HG03342 (cell line): ENCODE results near the gene FILIP1L.
"Not testable (repeated sequence)": the region's sequence is repeated elsewhere in the genome, so short reads cannot be mapped to it uniquely, and the experiment has no call there.

Source experiments
- ATAC-seq: cut with Tn5 transposase; IDR thresholded peaks from one replicate; pipeline ENCODE4 v1.9.1; 2021; ENCODE audit warnings: mild to moderate bottlenecking, moderate library complexity; ENCODE audit not compliant: unreplicated experiment

The FILIP1L gene

DNA sequence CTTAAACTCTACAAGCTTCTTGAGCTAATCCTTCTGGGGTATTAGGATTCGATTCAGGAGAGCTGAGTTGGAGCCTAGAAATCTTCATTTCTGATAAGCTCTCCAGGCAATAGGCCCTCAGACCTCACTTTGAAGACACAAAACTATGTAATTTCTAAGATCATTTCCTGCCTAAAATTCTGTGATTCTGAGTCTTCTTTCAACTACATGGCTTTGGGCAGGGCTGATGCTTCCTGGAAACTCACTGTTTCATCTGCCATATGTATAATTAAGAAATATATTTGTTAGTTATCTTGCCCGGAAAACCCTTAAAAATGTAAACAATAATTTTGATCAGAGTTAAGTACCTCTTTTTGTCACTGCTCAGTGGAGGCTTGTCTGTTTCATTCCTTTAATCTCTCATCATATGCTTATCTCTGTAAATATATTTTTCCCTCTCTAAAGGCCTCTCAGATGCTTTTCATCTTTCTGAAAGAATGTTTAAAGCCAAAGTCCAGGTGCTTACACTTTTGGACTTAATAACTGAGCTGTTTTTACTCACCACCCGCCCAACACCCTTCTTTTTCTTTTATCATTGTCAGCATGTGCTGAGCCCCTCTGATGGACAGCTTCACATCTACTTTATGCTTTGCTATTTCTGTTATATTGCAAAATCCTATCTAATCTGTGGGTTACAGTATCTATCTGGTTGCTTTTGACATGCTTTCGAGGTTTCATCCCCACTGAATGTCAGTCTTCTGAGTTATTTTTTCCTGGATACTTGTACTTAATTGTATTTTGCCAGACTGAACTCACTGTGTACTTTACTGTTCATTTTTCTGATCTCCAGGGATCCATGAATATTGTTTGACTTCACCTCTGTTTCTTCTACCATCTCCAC lies 38.2 kb downstream of the FILIP1L start:
- ATAC-seq, result no peak

DNA sequence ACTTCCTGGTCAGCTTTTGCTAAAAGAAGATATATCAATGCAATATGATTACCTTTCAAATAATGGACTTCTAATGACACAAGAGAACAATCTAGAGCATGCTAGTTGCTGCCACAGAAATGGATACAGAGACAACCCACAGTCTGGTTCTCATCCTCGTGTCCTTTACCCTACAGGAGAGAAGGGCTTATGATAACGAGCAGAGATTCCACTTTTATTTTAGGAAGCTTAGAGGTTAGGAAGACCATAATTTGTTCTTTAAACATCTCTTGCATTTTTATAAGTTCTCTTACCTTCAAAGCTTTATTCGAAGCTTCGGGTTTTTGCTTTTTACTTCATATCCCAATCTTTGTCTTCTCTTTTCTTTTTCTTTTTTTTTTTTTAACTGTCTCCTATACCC lies 39.1 kb downstream of the FILIP1L start:
- ATAC-seq, result no peak

DNA sequence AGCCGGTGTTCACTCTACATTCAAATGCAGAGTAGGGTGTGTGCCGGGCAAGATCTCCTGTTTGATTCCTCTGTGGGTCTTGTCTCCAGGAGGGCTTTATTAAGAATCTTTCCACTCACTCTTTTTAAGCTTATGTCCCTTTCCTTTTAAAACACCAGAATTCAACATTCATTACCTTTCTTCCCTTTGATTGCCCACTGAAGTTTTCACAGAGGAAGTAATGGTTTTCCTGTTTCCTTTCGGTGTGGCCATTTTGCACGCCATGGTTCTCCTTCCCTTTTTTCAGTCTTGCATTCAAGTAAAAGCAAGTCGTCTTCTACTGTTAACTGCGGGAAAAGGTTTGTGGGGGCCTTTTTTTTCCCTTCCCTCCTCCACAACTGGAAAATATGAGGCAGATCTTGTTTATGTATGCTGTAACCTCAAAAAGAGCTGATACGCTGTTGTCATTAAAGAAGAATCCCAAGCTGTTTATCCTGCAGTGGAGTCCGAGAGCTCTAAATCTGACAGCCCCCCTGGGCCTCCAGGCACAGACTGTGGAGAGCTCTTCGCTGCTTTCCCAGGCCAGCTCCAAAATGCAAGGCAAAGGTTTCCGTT lies 40.5 kb downstream of the FILIP1L start:
- peak; percentile 38 for ATAC-seq

DNA sequence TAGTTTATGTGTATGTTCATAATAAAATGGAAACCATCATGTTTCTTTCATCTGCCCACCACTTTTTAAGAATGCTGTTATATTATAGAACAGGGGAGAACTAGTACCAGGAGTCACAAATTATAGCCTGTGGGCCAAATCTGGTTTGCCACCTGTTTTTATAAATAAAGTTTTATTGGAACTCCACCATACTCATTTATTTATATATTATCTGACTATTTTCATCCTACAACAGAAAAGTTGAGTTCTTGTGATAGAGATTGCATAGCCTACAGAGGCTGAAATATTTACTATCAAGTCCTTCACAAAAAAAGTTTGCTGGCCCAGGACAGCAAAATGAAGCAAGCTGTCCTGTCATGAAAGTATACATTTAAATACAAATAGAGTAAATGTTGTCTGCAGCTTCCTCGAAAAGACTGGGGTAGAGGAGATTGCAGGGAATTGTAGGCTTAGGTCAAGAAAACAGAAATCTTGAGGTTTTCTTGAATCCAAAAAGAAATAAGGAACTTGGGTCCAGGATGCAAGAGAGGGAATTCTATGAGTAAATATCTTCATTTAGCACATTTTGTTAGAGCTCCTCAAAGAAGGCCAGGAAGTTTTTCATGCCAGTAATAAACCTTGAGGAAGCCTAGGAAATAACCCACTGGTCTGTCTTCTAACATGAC lies 41.1 kb downstream of the FILIP1L start:
- no peak for ATAC-seq

DNA sequence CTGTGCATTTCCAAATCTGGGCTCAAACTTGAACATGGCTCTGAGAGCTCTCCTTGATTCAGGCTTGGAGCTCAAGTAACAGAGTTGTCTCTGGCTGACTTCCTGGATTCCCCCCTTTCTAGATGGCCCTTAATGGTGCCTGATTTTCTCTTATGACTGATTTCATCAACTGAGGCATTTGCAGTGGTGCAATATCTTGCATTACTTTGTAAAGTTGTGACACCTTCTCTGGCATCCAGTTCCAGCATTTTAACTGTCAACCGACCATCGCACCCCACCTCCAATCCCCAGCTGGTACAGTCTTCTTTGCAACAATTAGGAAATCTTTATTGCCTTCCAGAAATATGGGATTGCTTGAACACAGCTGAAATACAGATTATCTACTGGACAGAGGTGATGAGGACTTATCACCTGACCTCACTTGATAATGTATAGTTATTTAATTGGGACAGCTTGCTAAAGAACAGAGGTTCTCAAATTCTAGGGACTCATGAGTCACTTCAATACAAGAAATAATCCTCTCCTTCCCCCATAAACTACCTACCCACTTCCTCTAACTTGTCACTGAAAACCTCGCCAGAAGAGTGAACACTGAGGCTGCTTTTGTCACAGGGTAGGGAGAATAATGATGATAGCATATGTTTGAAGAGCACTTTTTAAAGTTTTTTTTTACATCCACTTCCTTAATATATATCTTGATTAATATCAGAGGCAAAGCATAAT lies 41.8 kb downstream of the FILIP1L start:
- ATAC-seq, result peak; percentile 54

DNA sequence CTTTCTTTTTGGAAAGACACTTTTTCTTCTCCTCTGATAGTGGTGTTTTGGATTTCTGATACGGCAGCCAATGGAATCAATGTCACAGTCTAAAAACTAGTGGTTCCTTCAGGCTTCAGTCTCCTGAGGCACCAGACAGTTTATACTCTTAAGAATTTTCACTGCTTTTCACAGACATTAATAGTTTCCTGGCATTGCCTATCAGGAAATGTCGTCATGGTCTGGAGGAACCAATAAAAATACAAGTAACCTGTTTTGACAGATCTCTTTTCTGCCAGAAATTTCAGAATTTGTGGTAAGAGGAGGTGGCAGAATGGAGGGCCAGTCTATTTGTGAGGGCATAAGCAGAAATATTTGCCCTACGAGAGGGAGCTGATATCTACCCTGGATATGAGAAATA lies 44.8 kb downstream of the FILIP1L start:
- no peak for ATAC-seq

DNA sequence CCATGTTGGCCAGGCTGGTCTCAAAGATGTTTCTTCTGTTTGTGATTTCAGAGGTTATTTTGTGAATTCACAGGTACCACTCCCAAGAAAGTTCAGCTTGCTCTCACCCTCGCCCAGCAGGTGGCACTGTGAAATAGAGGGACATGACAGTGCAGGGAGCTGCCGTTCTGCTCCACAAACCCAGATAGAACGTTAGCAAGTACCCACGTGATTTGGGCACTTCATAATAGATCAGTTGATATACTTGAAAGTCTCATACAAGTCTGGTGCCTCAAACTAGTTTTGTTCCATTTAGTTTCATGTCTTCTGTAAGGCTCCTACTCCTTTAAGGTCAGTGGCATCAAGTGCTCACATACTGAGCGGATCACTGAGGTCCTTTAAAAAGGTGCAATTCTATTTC lies 45.5 kb downstream of the FILIP1L start:
- ATAC-seq, result peak; percentile 69

DNA sequence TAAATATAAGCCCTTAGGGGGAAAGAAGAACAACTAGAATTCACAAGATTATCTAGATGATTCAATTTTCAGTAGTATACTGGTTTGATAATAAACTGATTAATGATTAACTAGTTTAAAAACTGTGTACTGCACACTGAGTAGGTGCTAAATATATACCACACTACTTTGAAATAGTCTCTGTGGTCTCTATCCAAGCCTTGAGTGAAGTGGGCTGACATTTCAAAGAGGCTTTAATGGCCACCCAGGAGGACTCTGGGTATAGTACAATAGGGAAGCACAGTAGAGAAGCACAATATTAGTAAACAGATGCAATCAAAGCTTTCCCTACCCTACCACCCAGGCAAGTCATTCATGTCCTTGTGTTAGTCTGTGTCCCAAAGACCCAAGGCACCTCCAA lies 46.7 kb downstream of the FILIP1L start:
- no peak for ATAC-seq

DNA sequence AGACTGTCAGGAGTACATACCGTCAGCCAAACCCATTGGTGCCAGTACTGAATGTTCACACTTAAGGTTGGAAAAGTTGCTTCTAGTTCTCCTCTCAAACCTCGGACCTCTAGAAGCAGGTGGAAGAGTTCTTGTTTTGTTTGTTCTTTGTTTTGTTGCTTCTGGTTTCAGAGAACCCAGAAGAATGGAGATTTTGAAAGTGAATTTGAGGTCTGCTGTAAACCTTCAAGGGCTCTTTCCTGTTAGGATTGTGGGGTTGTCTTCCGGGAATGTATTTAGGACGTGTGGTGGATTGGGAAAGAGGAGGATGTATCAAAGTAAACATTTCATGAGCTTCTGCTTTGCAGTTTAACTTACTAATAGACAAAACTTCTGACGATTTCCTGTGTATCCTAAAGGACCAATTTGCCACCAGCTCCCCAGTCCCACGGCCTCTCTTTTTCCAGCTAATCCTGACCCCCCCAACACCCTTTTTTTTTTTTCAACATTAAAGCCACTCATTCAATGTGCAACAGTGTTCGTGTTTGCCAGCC lies 50.3 kb downstream of the FILIP1L start:
- ATAC-seq, result no peak

DNA sequence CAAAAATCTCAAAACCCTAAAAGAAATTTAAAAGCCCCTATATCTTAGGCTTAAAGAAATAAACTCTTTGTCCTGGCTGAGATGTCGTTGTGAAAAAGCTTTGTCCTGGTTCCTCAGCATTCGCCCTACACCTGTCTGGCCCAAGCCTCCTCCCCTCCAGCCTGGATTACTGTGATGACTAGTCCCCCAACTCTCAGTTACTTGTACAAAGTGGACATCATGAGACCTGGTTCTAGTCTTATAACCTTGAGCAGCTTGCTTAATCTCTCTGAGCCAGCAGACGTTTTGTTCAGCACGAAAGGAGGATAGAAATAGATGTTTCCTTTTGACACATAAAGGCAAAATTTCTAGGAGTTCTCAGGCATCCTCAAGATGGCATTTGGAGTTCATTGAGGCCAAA lies 51.6 kb downstream of the FILIP1L start:
- no peak for ATAC-seq

DNA sequence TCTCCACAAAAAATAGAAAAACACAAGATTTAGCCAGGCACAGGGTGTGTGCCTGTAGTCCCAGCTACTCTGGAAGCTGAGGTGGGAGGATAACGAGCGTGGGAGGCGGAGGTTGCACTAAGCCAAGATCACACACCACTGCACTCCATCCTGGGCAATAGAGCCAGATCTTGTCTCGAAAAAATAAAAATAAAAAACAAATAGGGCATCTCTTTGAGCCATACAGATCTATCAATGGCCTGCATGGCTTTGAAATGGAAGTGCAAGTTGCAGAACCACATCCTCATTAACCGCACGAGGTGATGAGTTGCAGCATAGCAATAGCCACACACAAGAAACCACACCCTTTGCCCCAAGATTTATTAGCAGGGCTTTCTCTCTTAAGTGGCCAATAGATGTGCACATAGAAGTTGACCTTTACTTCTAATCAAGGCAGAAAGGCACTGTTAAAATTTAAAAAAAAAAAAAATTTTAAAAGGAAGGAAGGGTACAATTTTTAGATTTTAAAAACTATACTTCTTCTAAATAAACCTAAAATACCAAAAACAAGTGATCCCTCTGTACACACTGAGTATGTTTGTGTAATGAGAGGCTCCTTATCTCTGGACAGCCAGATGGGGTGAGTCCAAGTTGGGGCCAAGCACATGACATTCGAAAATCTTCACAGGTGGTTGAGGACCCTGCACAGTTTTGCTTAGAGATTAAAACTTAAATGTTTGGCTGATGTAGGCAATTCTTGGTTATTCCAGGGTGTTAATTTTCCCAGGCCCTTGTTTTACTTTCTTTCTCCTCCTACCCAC lies 53.4 kb downstream of the FILIP1L start:
- no peak for ATAC-seq

DNA sequence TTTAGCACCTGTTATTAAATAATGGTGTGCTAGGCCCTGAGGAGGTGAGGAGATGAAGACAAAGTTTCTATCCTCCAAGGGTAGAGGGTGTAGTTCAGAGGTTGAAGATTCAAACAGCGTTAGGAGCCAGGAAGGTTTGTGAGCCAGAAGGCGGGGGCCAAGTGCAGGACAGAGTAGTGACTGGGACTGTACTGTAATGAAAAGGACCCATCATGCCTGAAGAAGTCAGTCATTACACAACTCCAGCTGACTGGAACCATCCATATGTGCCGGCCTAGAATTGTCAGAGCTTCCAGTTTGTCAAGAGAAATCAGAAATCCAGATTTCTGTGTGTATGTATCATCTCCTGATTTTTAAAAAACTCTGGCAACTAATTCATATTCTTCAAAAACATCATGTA lies 54.8 kb downstream of the FILIP1L start:
- no peak for ATAC-seq

DNA sequence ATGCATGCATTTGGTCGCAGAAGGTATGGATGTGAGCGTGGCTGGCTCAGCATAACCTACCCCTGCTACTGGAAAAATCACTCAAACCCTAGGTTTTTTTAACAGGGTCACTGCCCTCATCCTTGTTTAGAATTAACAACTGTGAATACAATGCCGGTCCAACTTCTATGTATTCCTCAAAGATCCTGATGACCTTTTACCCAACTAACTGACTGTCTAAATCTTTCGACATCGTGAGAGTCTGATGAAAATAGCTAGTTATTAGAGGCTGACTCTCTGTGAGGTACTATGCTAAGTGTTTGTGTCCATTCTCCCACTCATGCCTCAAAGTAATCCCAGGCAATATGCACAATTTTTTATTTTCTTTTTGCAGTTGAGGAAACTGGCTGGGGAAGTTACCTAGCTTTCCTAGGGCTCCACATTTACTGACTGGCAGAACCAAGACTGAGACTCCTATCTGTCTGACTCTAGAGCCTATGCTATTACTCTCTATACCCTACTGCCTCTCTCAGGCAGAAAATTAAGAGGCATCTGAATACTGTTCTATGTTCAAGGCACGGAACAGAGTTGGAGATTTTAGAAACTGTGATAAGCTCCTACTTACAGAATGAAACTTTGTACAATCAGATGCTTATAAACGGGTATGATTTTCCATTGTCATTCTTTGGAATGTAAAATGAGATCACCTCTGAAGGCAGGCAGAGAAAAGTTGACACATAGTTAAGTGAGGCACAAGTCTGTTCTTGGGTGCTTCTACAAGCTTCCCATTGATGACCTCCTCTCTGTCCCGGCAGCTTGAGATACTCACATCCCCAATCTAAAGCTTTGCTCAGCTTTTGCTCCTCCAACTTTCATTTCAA lies 56.4 kb downstream of the FILIP1L start:
- ATAC-seq, result no peak

DNA sequence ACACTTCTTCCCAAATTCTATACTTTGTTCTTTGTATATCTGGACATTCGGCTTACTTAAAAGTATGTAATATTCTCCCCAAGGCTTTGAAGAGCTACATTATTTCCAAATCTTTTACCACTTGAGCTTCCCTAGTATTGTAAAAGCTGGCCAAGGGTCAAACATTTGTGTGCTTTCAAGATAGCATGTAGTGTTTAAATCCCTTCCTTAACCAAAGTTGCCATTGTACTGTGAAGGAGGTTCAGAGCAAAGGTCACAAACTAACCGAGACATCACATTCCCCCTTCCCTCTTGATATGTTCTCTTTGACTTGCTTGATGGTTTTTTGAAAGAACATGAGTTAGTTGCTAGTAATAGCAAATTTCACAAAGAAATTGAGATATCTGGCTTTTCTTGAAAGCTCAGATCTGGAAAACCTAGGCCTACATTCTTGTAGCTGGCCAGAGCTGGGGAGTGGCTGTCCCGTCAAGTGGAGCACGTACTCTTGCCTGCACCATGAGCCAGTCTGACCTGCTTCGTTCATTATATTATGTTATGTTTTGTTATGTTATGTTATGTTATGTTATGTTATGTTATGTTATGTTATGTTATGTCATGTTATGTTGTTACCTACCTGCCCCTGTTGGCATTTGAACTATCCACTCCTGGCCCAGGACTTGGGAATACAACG lies 60.2 kb downstream of the FILIP1L start:
- no peak for ATAC-seq

DNA sequence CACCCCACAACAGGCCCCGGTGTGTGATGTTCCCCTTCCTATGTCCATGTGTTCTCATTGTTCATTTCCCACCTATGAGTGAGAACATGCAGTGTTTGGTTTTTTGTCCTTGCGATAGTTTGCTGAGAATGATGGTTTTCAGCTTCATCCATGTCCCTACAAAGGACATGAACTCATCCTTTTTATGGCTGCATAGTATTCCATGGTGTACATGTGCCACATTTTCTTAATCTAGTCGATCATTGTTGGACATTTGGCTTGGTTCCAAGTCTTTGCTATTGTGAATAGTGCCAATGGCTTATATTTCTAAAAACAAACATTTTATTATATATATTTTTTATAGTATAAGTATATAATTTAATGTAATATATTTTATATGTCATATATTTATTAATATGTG lies 62.8 kb downstream of the FILIP1L start:
- not testable (repeated sequence) for ATAC-seq

DNA sequence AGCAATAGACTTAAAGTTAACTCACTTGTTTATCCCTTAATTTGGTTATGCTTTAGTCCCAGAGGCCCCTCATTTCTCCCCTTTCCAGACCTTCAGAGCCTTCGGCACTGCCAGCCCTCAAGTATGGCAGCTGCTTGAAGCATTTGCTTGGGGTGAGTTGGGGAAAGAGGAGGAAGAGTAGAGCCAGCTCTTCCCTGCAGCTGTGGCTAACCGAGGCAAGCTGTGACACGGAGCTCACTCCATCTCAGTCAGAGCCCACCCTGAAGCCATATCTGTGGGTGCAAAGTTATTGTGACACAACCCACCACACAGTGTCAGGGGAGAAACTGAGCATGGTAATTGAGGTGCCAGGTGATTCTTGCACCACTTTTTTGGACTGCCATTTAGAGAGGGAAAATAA lies 66.1 kb downstream of the FILIP1L start:
- no peak for ATAC-seq

DNA sequence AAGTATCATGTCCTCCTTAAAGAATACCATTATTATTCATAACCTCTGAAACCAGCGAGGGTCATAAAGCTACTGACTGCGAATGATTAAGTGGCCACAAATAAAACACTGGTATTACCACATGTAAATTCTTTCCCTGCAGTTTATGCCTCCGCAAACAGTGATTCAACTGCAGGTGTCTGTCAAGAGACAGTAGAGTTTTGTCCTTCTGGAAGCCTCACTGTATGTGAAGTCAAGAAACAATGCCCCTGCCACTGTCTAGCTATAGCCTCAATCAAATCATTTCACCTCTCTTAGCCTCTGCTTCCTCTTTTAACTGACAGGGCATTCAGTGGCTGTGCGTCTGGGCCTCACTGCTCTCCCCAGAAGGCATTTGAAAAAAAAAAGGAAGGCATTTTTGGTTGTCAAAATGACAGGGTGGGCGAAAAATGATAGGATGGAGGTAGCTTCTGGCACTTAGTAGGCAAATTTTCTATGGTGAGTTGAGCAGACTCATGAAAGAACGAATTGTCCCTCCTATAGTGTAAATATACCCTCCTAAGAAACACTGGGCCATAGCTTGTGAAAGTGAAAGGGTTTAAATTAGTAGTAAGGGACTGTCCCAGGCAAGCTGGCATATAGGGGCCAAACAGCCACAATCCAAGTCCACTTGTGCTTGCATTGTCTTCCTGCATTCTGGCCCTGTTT lies 66.7 kb downstream of the FILIP1L start:
- peak; percentile 80 for ATAC-seq

DNA sequence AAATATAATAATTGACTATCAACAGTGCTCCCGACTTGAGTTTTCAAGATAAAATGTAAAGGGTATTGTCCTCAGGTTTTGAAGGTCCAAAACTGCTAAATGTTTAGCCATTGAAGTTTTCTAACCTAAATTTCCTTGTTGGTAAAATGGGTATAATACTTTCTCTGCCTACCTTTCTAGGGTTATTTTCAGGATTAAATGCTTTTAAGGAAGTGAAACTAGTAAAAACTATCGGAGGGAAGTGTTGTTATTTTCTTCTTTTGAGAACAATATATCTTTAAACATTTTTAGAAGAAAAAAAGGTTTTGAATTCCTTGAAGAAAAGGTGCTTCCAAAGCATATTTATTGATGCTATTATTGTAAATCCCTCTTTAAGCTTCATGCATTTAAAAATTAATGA lies 67.3 kb downstream of the FILIP1L start:
- no peak for ATAC-seq
